GM18870 (cell line): ENCODE measurements around the gene CDK1.
"Not testable (repeated sequence)": the region's sequence is repeated elsewhere in the genome, so short reads cannot be mapped to it uniquely, and the experiment has no call there.

ENCODE experiments used
- ATAC-seq: cut with Tn5 transposase; IDR thresholded peaks from one replicate; pipeline ENCODE4 v1.9.1; 2021; ENCODE audit warnings: moderate library complexity; ENCODE audit not compliant: unreplicated experiment

The CDK1 gene

GRCh38 chr10:60810437-60811182, 32.3 kb downstream of the CDK1 start:
- ATAC-seq: no peak

GRCh38 chr10:60816628-60817397, 38.5 kb downstream of the CDK1 start:
- peak; percentile 87 for ATAC-seq

- ATAC-seq: no peak
Observed at GRCh38 chr10:60817398-60817805, 39.1 kb downstream of the CDK1 start.

- ATAC-seq: no peak
Observed at GRCh38 chr10:60818134-60818770, 40.0 kb downstream of the CDK1 start.

GRCh38 chr10:60819271-60819670, 41.0 kb downstream of the CDK1 start:
- ATAC-seq: no peak

- peak; percentile 64 for ATAC-seq
Observed at GRCh38 chr10:60820093-60820754, 41.9 kb downstream of the CDK1 start.

GRCh38 chr10:60821656-60822055, 43.4 kb downstream of the CDK1 start:
- ATAC-seq: no peak

GRCh38 chr10:60822809-60823208, 44.5 kb downstream of the CDK1 start:
- ATAC-seq: no peak

- no peak for ATAC-seq
Observed at GRCh38 chr10:60823324-60823723, 45.0 kb downstream of the CDK1 start.

GRCh38 chr10:60825520-60825919, 47.2 kb downstream of the CDK1 start:
- no peak for ATAC-seq

GRCh38 chr10:60827791-60828488, 49.7 kb downstream of the CDK1 start:
- ATAC-seq: no peak

- no peak for ATAC-seq
Observed at GRCh38 chr10:60828489-60828852, 50.2 kb downstream of the CDK1 start.

GRCh38 chr10:60832136-60832535, 53.9 kb downstream of the CDK1 start:
- not testable (repeated sequence) for ATAC-seq

GRCh38 chr10:60834401-60834800, 56.1 kb downstream of the CDK1 start:
- ATAC-seq: no peak

- ATAC-seq: no peak
Observed at GRCh38 chr10:60835049-60835448, 56.8 kb downstream of the CDK1 start.

GRCh38 chr10:60841227-60841626, 62.9 kb downstream of the CDK1 start:
- not testable (repeated sequence) for ATAC-seq

GRCh38 chr10:60842694-60843093, 64.4 kb downstream of the CDK1 start:
- ATAC-seq: no peak
